Activated naive CD8-positive, alpha-beta T cell treated with anti-CD3 and anti-CD28 coated beads, Interleukin-2, amount 50 U/mL, for 24 hours (primary cell): Measurements from ENCODE around the gene LHX3.

Experiments
- ATAC-seq: fragments of 150-1000 bp; cut with Tn5 transposase; one replicate; pipeline ENCODE4 v1.10.0; 2021
- DNase-seq: peaks from one replicate; pipeline ENCODE4 v3.0.0; 2021
- H3K27ac Mint-ChIP-seq: one replicate; pipeline ENCODE4 v1.8.0; 2021; ENCODE audit warnings: mild to moderate bottlenecking, mixed read lengths
- H3K27me3 Mint-ChIP-seq: one replicate; pipeline ENCODE4 v1.8.0; 2021; ENCODE audit warnings: mixed read lengths
- H3K36me3 Mint-ChIP-seq: one replicate; pipeline ENCODE4 v1.8.0; 2021; ENCODE audit warnings: low read depth, mixed read lengths
- H3K4me1 Mint-ChIP-seq: one replicate; pipeline ENCODE4 v1.8.0; 2021; ENCODE audit warnings: mixed read lengths
- H3K4me3 Mint-ChIP-seq: one replicate; pipeline ENCODE4 v1.8.0; 2021; ENCODE audit warnings: mild to moderate bottlenecking, moderate library complexity, mixed read lengths
- H3K9me3 Mint-ChIP-seq: one replicate; pipeline ENCODE4 v1.8.0; 2021; ENCODE audit warnings: mixed read lengths

The LHX3 gene

GRCh38 chr9:136226680-136227407 lies 21.9 kb upstream of the LHX3 start:
- Mint-ChIP-seq H3K36me3 (peaks cover 19% of the 10 kb centered on the region), H3K27ac (no peak overlapping the region), H3K27me3 (no peaks in the 10 kb centered on the region), H3K4me1 (peaks cover 22% of the 10 kb centered on the region), H3K4me3 (no peak overlapping the region), H3K9me3 (no peaks in the 10 kb centered on the region)
- DNase-seq (no peak), ATAC-seq (no peak)

GRCh38 chr9:136225748-136226679 lies 21.1 kb upstream of the LHX3 start:
- H3K4me1 Mint-ChIP-seq = peaks cover 20% of the 10 kb centered on the region
- peaks cover 23% of the 10 kb centered on the region for H3K36me3 Mint-ChIP-seq
- H3K27me3 Mint-ChIP-seq = no peaks in the 10 kb centered on the region
- H3K9me3 Mint-ChIP-seq = no peaks in the 10 kb centered on the region
- peak overlapping the region; percentile 34 for H3K27ac Mint-ChIP-seq
- no peak overlapping the region for H3K4me3 Mint-ChIP-seq
- DNase-seq (peak; percentile 71), ATAC-seq (peak; percentile 82)

GRCh38 chr9:136225366-136225747 lies 20.4 kb upstream of the LHX3 start:
- Mint-ChIP-seq H3K4me1 (peaks cover 20% of the 10 kb centered on the region), H3K27ac (no peak overlapping the region)

GRCh38 chr9:136223871-136224640 lies 19.1 kb upstream of the LHX3 start:
- no peak overlapping the region for H3K27ac Mint-ChIP-seq
- no peak for ATAC-seq

More at GRCh38 chr9:136225366-136225747, 20.4 kb upstream of the LHX3 start:
- ATAC-seq (no peak), DNase-seq (no peak)
- Mint-ChIP-seq H3K36me3 (peaks cover 23% of the 10 kb centered on the region), H3K9me3 (no peaks in the 10 kb centered on the region), H3K4me3 (no peak overlapping the region), H3K27me3 (no peaks in the 10 kb centered on the region)

GRCh38 chr9:136222906-136223285 lies 18.0 kb upstream of the LHX3 start:
- DNase-seq (no peak), ATAC-seq (no peak)
- Mint-ChIP-seq H3K9me3 (no peaks in the 10 kb centered on the region), H3K27me3 (no peaks in the 10 kb centered on the region), H3K27ac (no peak overlapping the region), H3K36me3 (peaks cover 28% of the 10 kb centered on the region), H3K4me1 (peaks cover 11% of the 10 kb centered on the region), H3K4me3 (no peak overlapping the region)

More at GRCh38 chr9:136223871-136224640, 19.1 kb upstream of the LHX3 start:
- peaks cover 20% of the 10 kb centered on the region for H3K4me1 Mint-ChIP-seq
- H3K27me3 Mint-ChIP-seq = no peaks in the 10 kb centered on the region
- H3K9me3 Mint-ChIP-seq = no peaks in the 10 kb centered on the region
- no peak overlapping the region for H3K4me3 Mint-ChIP-seq
- DNase-seq = no peak
- peaks cover 25% of the 10 kb centered on the region for H3K36me3 Mint-ChIP-seq

GRCh38 chr9:136222166-136222905 lies 17.4 kb upstream of the LHX3 start:
- H3K27ac Mint-ChIP-seq = no peak overlapping the region
- no peak for ATAC-seq

GRCh38 chr9:136220017-136220729 lies 15.2 kb upstream of the LHX3 start:
- Mint-ChIP-seq H3K4me1 (peaks cover 4% of the 10 kb centered on the region), H3K4me3 (no peak overlapping the region), H3K36me3 (peaks cover 32% of the 10 kb centered on the region), H3K9me3 (no peaks in the 10 kb centered on the region), H3K27ac (no peak overlapping the region), H3K27me3 (no peaks in the 10 kb centered on the region)
- no peak for ATAC-seq
- no peak for DNase-seq

More at GRCh38 chr9:136222166-136222905, 17.4 kb upstream of the LHX3 start:
- Mint-ChIP-seq H3K9me3 (no peaks in the 10 kb centered on the region), H3K27me3 (no peaks in the 10 kb centered on the region), H3K4me1 (peaks cover 9% of the 10 kb centered on the region), H3K4me3 (no peak overlapping the region), H3K36me3 (peaks cover 28% of the 10 kb centered on the region)
- no peak for DNase-seq

GRCh38 chr9:136219276-136219675 lies 14.3 kb upstream of the LHX3 start:
- no peaks in the 10 kb centered on the region for H3K4me1 Mint-ChIP-seq
- H3K4me3 Mint-ChIP-seq = no peak overlapping the region
- no peak overlapping the region for H3K27ac Mint-ChIP-seq
- no peak for DNase-seq
- no peaks in the 10 kb centered on the region for H3K27me3 Mint-ChIP-seq
- no peak for ATAC-seq
- peaks cover 35% of the 10 kb centered on the region for H3K36me3 Mint-ChIP-seq
- no peaks in the 10 kb centered on the region for H3K9me3 Mint-ChIP-seq

- peaks cover 40% of the 10 kb centered on the region for H3K36me3 Mint-ChIP-seq
- H3K4me1 Mint-ChIP-seq = no peaks in the 10 kb centered on the region
- no peaks in the 10 kb centered on the region for H3K9me3 Mint-ChIP-seq
- ATAC-seq (no peak), DNase-seq (no peak)
- H3K4me3 Mint-ChIP-seq = no peak overlapping the region
- no peaks in the 10 kb centered on the region for H3K27me3 Mint-ChIP-seq
- no peak overlapping the region for H3K27ac Mint-ChIP-seq
Observed at GRCh38 chr9:136218673-136219072, 13.7 kb upstream of the LHX3 start.

GRCh38 chr9:136218271-136218670 lies 13.3 kb upstream of the LHX3 start:
- Mint-ChIP-seq H3K36me3 (peaks cover 40% of the 10 kb centered on the region), H3K27me3 (no peaks in the 10 kb centered on the region), H3K9me3 (no peaks in the 10 kb centered on the region)

GRCh38 chr9:136216541-136217244 lies 11.8 kb upstream of the LHX3 start:
- Mint-ChIP-seq H3K27me3 (no peaks in the 10 kb centered on the region), H3K27ac (no peak overlapping the region), H3K4me1 (no peaks in the 10 kb centered on the region), H3K36me3 (peaks cover 44% of the 10 kb centered on the region), H3K9me3 (no peaks in the 10 kb centered on the region), H3K4me3 (no peak overlapping the region)
- no peak for ATAC-seq
- no peak for DNase-seq

More at GRCh38 chr9:136218271-136218670, 13.3 kb upstream of the LHX3 start:
- DNase-seq (no peak), ATAC-seq (no peak)
- Mint-ChIP-seq H3K4me3 (no peak overlapping the region), H3K4me1 (no peaks in the 10 kb centered on the region), H3K27ac (no peak overlapping the region)

- DNase-seq (no peak), ATAC-seq (no peak)
- Mint-ChIP-seq H3K4me3 (no peak overlapping the region), H3K4me1 (no peaks in the 10 kb centered on the region), H3K36me3 (peaks cover 39% of the 10 kb centered on the region), H3K9me3 (no peaks in the 10 kb centered on the region), H3K27ac (no peak overlapping the region), H3K27me3 (no peaks in the 10 kb centered on the region)
Observed at GRCh38 chr9:136213733-136214132, 8.8 kb upstream of the LHX3 start.

GRCh38 chr9:136212345-136212950 lies 7.5 kb upstream of the LHX3 start:
- ATAC-seq (no peak), DNase-seq (no peak)
- H3K27me3 Mint-ChIP-seq = no peaks in the 10 kb centered on the region
- H3K4me3 Mint-ChIP-seq = no peak overlapping the region
- H3K27ac Mint-ChIP-seq = no peak overlapping the region
- no peaks in the 10 kb centered on the region for H3K9me3 Mint-ChIP-seq
- H3K36me3 Mint-ChIP-seq = peaks cover 42% of the 10 kb centered on the region
- no peaks in the 10 kb centered on the region for H3K4me1 Mint-ChIP-seq
